GM18526 (cell line): Measurements from ENCODE around the gene STON1.

ENCODE experiments used
- POLR2A ChIP-seq: IDR thresholded peaks from 3 replicates; pipeline ENCODE4 v1.6.1; 2011; ENCODE audit not compliant: insufficient read length; ENCODE audit errors: extremely low read depth

Gene STON1

GRCh38 chr2:48626047-48626446 lies 96.1 kb downstream of the STON1 start:
- no peak for TF ChIP-seq POLR2A

DNA sequence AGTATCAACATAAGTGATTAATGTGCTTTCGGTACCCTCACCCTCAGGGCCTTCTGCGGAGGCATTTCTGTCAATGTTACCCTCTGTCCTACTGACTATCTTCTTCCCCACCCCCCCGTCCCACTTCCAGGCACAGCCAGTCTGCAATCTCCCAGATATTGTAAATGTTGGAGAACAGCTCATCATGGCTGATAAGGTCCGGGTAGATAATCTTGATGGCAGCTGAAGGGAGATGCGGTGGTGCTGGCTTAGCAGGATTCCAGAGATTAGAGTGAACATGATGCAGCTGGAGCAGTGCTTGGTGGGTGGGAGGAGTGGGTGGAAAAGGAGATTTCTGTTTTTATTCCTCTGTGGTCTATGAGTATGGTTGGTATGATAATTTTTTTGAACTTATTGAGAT lies 103.2 kb downstream of the STON1 start:
- TF ChIP-seq POLR2A: no peak

DNA sequence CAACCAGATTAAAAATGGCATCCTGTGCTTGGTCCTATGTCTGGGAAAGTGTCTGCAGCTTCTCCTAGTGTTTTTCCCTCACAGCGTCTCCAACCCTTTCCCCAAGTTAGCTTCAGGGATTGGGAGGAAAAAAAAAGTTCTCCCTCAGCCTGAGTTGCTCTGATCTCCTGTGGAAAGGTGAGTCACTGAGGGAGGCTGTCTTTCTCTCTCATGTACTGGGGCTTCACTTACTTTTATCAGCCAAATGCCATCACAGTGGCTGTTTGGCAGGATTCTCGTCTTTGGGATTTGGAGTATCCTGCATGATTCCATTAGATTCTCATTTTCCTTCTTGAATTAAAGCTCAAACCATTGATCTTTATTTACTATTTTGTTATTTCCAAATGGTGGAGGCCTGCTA lies 105.8 kb downstream of the STON1 start:
- no peak for TF ChIP-seq POLR2A

GRCh38 chr2:48638261-48638660 lies 108.3 kb downstream of the STON1 start:
- TF ChIP-seq POLR2A: no peak
